ENCODE measurements around the gene EHF. TPM values are rescaled to one million over a fixed set of nuclear protein-coding genes. Genes with fewer than 3 reads are reported as not detected.

The EHF gene
- total and polyA plus RNA-seq, 9 donors: 0.06 to 102 (median 5.9) TPM; not detected in 1

DNA sequence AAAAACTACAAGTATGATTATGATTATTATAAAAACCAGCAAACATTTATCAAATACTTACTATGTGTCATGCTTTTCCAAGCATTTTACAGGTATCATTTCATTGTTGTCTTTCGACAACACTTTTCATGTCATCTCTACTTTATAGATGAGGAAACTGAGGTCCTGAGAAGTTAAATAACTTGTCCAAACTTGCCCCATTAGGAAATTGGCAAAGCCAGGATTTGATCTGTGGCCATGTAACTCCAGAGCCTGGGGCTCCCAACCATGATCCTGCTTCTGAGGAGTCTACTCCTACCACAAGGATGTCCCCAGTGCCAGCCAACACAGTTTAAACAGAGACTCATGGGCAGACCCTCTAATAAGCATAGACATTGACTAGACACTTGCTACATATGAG, 15.2 kb downstream of the EHF start:
- 90 to 95% (median 94%) methylated on average over 1 of the region's 1 CpG for WGBS, 3 donors
- intact Hi-C loops (cut with DNase I): no loop called here
- H3K9me3 ChIP-seq: peaks cover 0 to 2% of the 10 kb centered on the region in 2 donors
- DNase-seq: no peak
- TF ChIP-seq EP300 (IDR thresholded peaks at IDR 0.05) (no peak), CTCF (IDR thresholded peaks at IDR 0.05) (no peak), POLR2A (IDR thresholded peaks at IDR 0.05) (no peak)
- H3K36me3 ChIP-seq: no peaks in the 10 kb centered on the region
- no peak overlapping the region for H3K27ac ChIP-seq
- no peak overlapping the region for H3K4me3 ChIP-seq
- H3K27me3 ChIP-seq: no peaks in the 10 kb centered on the region
- H3K4me1 ChIP-seq (ENCODE audit: insufficient read depth): no peaks in the 10 kb centered on the region

GRCh38 chr11:34637303-34637702, 16.4 kb downstream of the EHF start:
- DNase-seq: no peak
- no peak overlapping the region for H3K4me3 ChIP-seq
- no peaks in the 10 kb centered on the region for H3K36me3 ChIP-seq
- H3K27me3 ChIP-seq: no peaks in the 10 kb centered on the region
- no peak overlapping the region for H3K27ac ChIP-seq
- H3K4me1 ChIP-seq (ENCODE audit: insufficient read depth): no peaks in the 10 kb centered on the region
- TF ChIP-seq POLR2A (IDR thresholded peaks at IDR 0.05): no peak
- TF ChIP-seq EP300 (IDR thresholded peaks at IDR 0.05): no peak
- TF ChIP-seq CTCF (IDR thresholded peaks at IDR 0.05): no peak
- H3K9me3 ChIP-seq: peaks cover 0 to 1% of the 10 kb centered on the region in 2 donors
- WGBS, 3 donors: 87 to 91% (median 90%) methylated on average over 5 of the region's 5 CpGs
- intact Hi-C loops (cut with DNase I): no loop called here

DNA sequence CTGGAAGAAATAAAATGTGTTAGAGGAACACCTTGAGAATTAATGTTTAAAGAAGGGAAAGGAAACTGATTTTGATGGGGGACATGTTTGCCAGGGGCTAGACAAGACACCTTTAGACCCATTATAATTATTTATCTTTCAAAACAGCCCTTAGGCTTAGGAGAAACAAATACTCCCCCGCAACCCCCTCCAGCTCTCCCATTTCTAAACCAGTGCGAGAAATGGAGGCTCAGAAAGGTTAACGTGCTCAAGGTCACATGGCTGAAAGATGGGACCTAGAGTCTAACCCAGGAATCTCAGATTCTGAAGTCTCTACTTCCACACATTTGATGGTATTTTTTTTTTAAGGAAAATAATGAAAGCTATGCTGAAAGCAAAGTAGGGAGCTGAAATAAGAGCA, 18.0 kb downstream of the EHF start:
- 47 to 68% (median 55%) methylated on average over 3 of the region's 3 CpGs for WGBS, 3 donors
- Histone ChIP-seq H3K4me1 (ENCODE audit: insufficient read depth) (no peaks in the 10 kb centered on the region), H3K27ac (no peak overlapping the region), H3K9me3 (no peaks in the 10 kb centered on the region), H3K36me3 (no peaks in the 10 kb centered on the region), H3K4me3 (no peak overlapping the region), H3K27me3 (no peaks in the 10 kb centered on the region)
- DNase-seq: no peak
- no peak for TF ChIP-seq POLR2A (IDR thresholded peaks at IDR 0.05)
- intact Hi-C loops (cut with DNase I): no loop called here

GRCh38 chr11:34639545-34639944, 18.7 kb downstream of the EHF start:
- Histone ChIP-seq H3K27ac (no peak overlapping the region), H3K9me3 (no peaks in the 10 kb centered on the region), H3K4me1 (ENCODE audit: insufficient read depth) (no peaks in the 10 kb centered on the region), H3K36me3 (no peaks in the 10 kb centered on the region), H3K27me3 (no peaks in the 10 kb centered on the region), H3K4me3 (no peak overlapping the region)
- intact Hi-C loops (cut with DNase I): no loop called here
- no peak for TF ChIP-seq CTCF (IDR thresholded peaks at IDR 0.05)
- TF ChIP-seq EP300 (IDR thresholded peaks at IDR 0.05): no peak
- 71 to 82% (median 79%) methylated on average over 4 of the region's 4 CpGs for WGBS, 3 donors
- no peak for DNase-seq

- intact Hi-C loops (cut with DNase I): no loop called here
- no peak for TF ChIP-seq CTCF (IDR thresholded peaks at IDR 0.05)
- no peak for DNase-seq
- H3K4me1 ChIP-seq (ENCODE audit: insufficient read depth): no peaks in the 10 kb centered on the region
- H3K9me3 ChIP-seq: no peaks in the 10 kb centered on the region
- H3K27ac ChIP-seq: no peak overlapping the region
- no peaks in the 10 kb centered on the region for H3K36me3 ChIP-seq
- H3K4me3 ChIP-seq: no peak overlapping the region
- no peaks in the 10 kb centered on the region for H3K27me3 ChIP-seq
- 63 to 68% (median 63%) methylated on average over 8 of the region's 8 CpGs for WGBS, 3 donors
These were observed 19.4 kb downstream of the EHF start for GRCh38 chr11:34640050-34640923.

Measured in ovary (tissue), 9 donors.